ENCODE results near the gene KIF3A. TPM values are rescaled to one million over a fixed set of nuclear protein-coding genes. Genes with fewer than 3 reads are reported as not detected.
A peak's percentile ranks its signal among the peaks of the same experiment; 100 is the strongest.

KIF3A gene
- total RNA-seq, 1 donor from 2014 or later = 7.4 TPM

GRCh38 chr5:132663771-132664695 is 73.3 kb downstream of the KIF3A start:
- peak; percentile 94 for DNase-seq (ENCODE audit: low read depth)

GRCh38 chr5:132662925-132663770 is 74.2 kb downstream of the KIF3A start:
- peak; percentile 28 for DNase-seq (ENCODE audit: low read depth)

GRCh38 chr5:132662004-132662401 is 75.3 kb downstream of the KIF3A start:
- DNase-seq (ENCODE audit: low read depth) = no peak

GRCh38 chr5:132661231-132662003 is 75.9 kb downstream of the KIF3A start:
- DNase-seq (ENCODE audit: low read depth) = peak; percentile 56

- DNase-seq (ENCODE audit: low read depth) = no peak
Measured at GRCh38 chr5:132659598-132660493, 77.5 kb downstream of the KIF3A start.

- DNase-seq (ENCODE audit: low read depth) = no peak
Measured at GRCh38 chr5:132658381-132659302, 78.7 kb downstream of the KIF3A start.

GRCh38 chr5:132657676-132658380 is 79.5 kb downstream of the KIF3A start, which contains the start of gene IL13:
TSS of gene IL13 (plus strand) at chr5:132658173. CDS start at chr5:132658187, 14 bp downstream.
- no peak for DNase-seq (ENCODE audit: low read depth)

GRCh38 chr5:132656774-132657355 is 80.5 kb downstream of the KIF3A start:
- no peak for DNase-seq (ENCODE audit: low read depth)

GRCh38 chr5:132655821-132656773 is 81.2 kb downstream of the KIF3A start:
- peak; percentile 33 for DNase-seq (ENCODE audit: low read depth)

- no peak for DNase-seq (ENCODE audit: low read depth)
Measured at GRCh38 chr5:132653716-132654115, 83.6 kb downstream of the KIF3A start.

- DNase-seq (ENCODE audit: low read depth) = no peak
Measured at GRCh38 chr5:132651838-132652469, 85.4 kb downstream of the KIF3A start.

GRCh38 chr5:132648355-132648754 is 89.0 kb downstream of the KIF3A start:
- no peak for DNase-seq (ENCODE audit: low read depth)

- DNase-seq (ENCODE audit: low read depth) = no peak
Measured at GRCh38 chr5:132647473-132647872, 89.9 kb downstream of the KIF3A start.

GRCh38 chr5:132646583-132647266 is 90.6 kb downstream of the KIF3A start:
- no peak for DNase-seq (ENCODE audit: low read depth)

- no peak for DNase-seq (ENCODE audit: low read depth)
Measured at GRCh38 chr5:132644177-132644576, 93.2 kb downstream of the KIF3A start.
